ENCODE data around the gene RORC. TPM values are rescaled to one million over a fixed set of nuclear protein-coding genes. Genes with fewer than 3 reads are reported as not detected.

The RORC gene
- polyA plus RNA-seq, 6 donors from 2014 or later: 0.08 TPM; not detected in 5

- no peak overlapping the region for H3K27ac Mint-ChIP-seq
- H3K4me3 Mint-ChIP-seq: no peak overlapping the region
- H3K9me3 Mint-ChIP-seq: no peaks in the 10 kb centered on the region
- H3K27me3 Mint-ChIP-seq: peaks cover 8 to 22% (median 10%) of the 10 kb centered on the region in 3 donors
- DNase-seq (no peak), ATAC-seq (ENCODE audit: low read depth in 2 of 2) (no peak)
- peaks cover 4 to 14% (median 7%) of the 10 kb centered on the region in 3 donors for H3K4me1 Mint-ChIP-seq
- H3K36me3 Mint-ChIP-seq: no peaks in the 10 kb centered on the region
These were observed 14.9 kb downstream of the RORC start for GRCh38 chr1:151816548-151817352.

- no peak overlapping the region for H3K4me3 Mint-ChIP-seq
- no peak for ATAC-seq (ENCODE audit: low read depth in 2 of 2)
These were observed 15.8 kb downstream of the RORC start for GRCh38 chr1:151815716-151816327.

DNA sequence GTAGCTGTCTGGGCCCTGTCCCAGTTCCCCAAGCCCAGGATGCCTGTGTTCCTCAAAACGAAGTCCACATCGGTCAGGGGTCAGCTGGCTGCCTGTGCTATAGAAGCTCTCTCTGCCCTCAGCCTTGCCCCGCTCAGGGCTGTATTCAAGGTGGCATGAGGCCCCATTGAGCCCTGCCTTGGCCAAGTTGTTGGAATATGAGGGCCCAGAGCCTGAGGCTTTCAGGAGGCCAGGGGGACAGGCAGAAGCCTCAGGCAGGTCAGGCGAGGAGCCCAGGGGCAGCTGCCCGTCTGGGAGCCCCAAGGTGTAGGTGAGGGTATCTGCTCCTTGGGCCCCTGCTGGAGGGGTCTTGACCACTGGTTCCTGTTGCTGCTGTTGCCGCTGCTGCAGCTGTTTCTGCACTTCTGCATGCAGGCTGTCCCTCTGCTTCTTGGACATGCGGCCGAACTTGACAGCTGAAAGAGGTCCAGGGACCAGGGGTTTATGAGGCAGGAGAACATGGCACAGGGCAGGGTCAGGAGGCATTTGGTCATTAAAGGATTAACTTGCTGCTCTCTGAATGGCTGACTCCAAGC lies 16.5 kb downstream of the RORC start:
- ATAC-seq (ENCODE audit: low read depth in 2 of 2) (no peak), DNase-seq (no peak)
- no peak overlapping the region for H3K27ac Mint-ChIP-seq
- no peak overlapping the region for H3K4me3 Mint-ChIP-seq
- no peaks in the 10 kb centered on the region for H3K9me3 Mint-ChIP-seq
- H3K36me3 Mint-ChIP-seq: no peaks in the 10 kb centered on the region
- H3K27me3 Mint-ChIP-seq: peaks cover 8 to 22% (median 10%) of the 10 kb centered on the region in 3 donors
- peaks cover 4 to 14% (median 7%) of the 10 kb centered on the region in 3 donors for H3K4me1 Mint-ChIP-seq

More at GRCh38 chr1:151815716-151816327, 15.8 kb downstream of the RORC start:
- DNase-seq: no peak
- Mint-ChIP-seq H3K27me3 (peaks cover 8 to 22% (median 10%) of the 10 kb centered on the region in 3 donors), H3K27ac (peak overlapping the region in 1 of 6 donors; percentile 58), H3K4me1 (peaks cover 4 to 14% (median 7%) of the 10 kb centered on the region in 3 donors), H3K36me3 (no peaks in the 10 kb centered on the region), H3K9me3 (no peaks in the 10 kb centered on the region)

DNA sequence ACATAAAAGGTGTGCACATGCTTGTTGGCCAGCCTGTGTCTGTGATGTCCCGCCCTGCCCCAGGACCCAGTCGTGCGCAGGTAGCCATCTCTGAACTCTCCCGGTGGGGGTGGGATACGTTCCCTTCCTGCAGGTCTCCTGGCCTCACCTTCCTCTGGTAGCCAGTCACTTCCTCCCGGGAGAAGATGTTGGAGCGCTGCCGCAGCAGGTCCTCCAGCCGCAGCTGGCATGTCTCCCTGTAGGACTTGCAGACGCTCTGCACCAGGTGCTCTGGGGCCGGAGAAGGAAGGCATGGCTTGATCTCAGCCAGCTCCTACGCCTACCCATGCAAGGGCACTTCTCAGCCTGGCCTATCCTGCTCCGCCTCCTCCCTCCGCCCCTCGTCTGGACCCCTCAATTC lies 17.2 kb downstream of the RORC start:
- H3K4me3 Mint-ChIP-seq: no peak overlapping the region
- no peaks in the 10 kb centered on the region for H3K9me3 Mint-ChIP-seq
- H3K27me3 Mint-ChIP-seq: peaks cover 8 to 22% (median 10%) of the 10 kb centered on the region in 3 donors
- H3K4me1 Mint-ChIP-seq: peaks cover 4 to 14% (median 7%) of the 10 kb centered on the region in 3 donors
- ATAC-seq (ENCODE audit: low read depth in 2 of 2) (no peak), DNase-seq (no peak)
- H3K36me3 Mint-ChIP-seq: no peaks in the 10 kb centered on the region
- H3K27ac Mint-ChIP-seq: no peak overlapping the region

DNA sequence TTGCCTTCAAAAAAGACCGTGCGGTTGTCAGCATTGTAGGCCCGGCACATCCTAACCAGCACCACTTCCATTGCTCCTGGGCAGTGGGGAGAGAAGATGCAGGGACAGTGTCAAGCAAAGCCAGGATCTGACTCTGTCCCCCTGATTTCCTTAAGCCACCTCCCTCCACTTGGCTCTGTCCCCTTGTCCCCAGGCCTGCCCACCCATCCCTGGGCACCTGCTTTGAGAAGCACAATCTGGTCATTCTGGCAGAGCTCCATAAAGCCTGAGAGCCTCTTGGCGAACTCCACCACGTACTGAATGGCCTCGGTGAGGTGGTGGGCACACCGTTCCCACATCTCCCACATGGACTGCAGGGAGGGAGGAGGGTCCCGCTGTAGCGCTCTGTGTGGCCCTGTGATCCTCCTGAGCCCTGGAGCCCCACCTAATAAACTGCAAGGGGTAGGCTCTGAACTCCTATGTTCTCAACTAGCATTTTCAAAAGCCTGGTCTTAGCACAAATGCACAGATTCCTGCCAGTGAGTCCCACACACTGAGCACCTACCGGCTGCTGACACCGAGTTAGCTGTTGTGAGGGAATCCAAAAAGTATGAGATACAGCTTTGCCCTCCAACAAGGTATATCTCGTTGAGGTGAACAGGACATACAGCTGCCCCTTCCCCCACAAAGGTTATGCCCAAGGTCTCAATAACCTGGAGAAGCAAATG lies 18.2 kb downstream of the RORC start:
- H3K27me3 Mint-ChIP-seq: peaks cover 8 to 22% (median 10%) of the 10 kb centered on the region in 3 donors
- peaks cover 4 to 14% (median 7%) of the 10 kb centered on the region in 3 donors for H3K4me1 Mint-ChIP-seq
- no peak overlapping the region for H3K27ac Mint-ChIP-seq
- no peaks in the 10 kb centered on the region for H3K36me3 Mint-ChIP-seq
- H3K9me3 Mint-ChIP-seq: no peaks in the 10 kb centered on the region
- DNase-seq (no peak), ATAC-seq (ENCODE audit: low read depth in 2 of 2) (no peak)
- H3K4me3 Mint-ChIP-seq: no peak overlapping the region

- H3K36me3 Mint-ChIP-seq: no peaks in the 10 kb centered on the region
- H3K27ac Mint-ChIP-seq: peak overlapping the region in 1 of 6 donors; percentile 68
- H3K9me3 Mint-ChIP-seq: no peaks in the 10 kb centered on the region
- H3K27me3 Mint-ChIP-seq: peaks cover 3 to 19% (median 5%) of the 10 kb centered on the region in 3 donors
- ATAC-seq (ENCODE audit: low read depth in 2 of 2): no peak
- peaks cover 7 to 14% (median 11%) of the 10 kb centered on the region in 3 donors for H3K4me1 Mint-ChIP-seq
- no peak overlapping the region for H3K4me3 Mint-ChIP-seq
- DNase-seq: no peak
These were observed 20.4 kb downstream of the RORC start for GRCh38 chr1:151811181-151811580.

- no peaks in the 10 kb centered on the region for H3K36me3 Mint-ChIP-seq
- H3K4me3 Mint-ChIP-seq: no peak overlapping the region
- ATAC-seq (ENCODE audit: low read depth in 2 of 2) (no peak), DNase-seq (no peak)
- H3K27ac Mint-ChIP-seq: no peak overlapping the region
- no peaks in the 10 kb centered on the region for H3K9me3 Mint-ChIP-seq
- H3K27me3 Mint-ChIP-seq: peaks cover 0 to 13% (median 5%) of the 10 kb centered on the region in 3 donors
- peaks cover 5 to 7% (median 6%) of the 10 kb centered on the region in 3 donors for H3K4me1 Mint-ChIP-seq
These were observed 21.5 kb downstream of the RORC start for GRCh38 chr1:151809985-151810556.

DNA sequence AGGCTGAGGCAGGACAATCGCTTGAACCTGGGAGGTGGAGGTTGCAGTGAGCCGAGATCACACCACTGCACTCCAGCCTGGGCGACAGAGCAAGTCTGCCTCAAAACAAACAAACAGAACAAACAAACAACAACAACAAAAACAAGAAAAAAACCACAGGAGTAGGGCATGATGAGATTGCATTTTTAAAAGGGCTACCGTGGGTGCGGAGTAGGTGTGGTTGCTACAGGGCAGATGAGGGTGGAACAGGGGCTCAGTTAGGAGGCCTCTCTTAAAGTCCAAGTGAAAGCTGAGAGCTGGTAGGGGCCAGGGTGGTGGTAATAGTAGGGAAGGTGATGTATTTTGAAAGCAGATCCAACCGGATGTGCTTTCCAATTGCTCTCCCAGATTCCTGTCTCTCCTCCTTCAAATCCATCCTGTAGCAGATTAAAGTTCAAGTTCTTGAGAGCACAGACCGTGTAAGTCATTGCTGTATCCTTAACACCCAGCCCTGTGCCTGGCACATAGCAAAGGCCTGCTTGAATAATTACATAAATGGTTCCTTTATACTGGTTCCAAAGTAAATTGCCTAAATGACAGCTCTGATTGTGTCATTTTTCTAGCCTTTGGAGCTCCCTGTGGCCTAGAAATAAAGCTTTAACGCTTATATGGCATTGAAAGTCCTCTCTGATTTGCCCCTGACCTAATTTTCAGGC lies 22.2 kb downstream of the RORC start:
- DNase-seq: no peak
- Mint-ChIP-seq H3K9me3 (no peaks in the 10 kb centered on the region), H3K4me1 (peaks cover 6 to 11% (median 10%) of the 10 kb centered on the region in 3 donors), H3K4me3 (no peak overlapping the region), H3K27ac (no peak overlapping the region), H3K27me3 (peaks cover 0 to 7% (median 0%) of the 10 kb centered on the region in 3 donors), H3K36me3 (no peaks in the 10 kb centered on the region)
- no peak for ATAC-seq (ENCODE audit: low read depth in 2 of 2)

- Mint-ChIP-seq H3K4me3 (no peak overlapping the region), H3K36me3 (no peaks in the 10 kb centered on the region), H3K9me3 (no peaks in the 10 kb centered on the region), H3K27ac (no peak overlapping the region), H3K27me3 (peaks cover 9 to 13% (median 10%) of the 10 kb centered on the region in 3 donors), H3K4me1 (peaks cover 17 to 20% (median 17%) of the 10 kb centered on the region in 3 donors)
- ATAC-seq (ENCODE audit: low read depth in 2 of 2) (no peak), DNase-seq (no peak)
These were observed 23.8 kb downstream of the RORC start for GRCh38 chr1:151807766-151808165.

DNA sequence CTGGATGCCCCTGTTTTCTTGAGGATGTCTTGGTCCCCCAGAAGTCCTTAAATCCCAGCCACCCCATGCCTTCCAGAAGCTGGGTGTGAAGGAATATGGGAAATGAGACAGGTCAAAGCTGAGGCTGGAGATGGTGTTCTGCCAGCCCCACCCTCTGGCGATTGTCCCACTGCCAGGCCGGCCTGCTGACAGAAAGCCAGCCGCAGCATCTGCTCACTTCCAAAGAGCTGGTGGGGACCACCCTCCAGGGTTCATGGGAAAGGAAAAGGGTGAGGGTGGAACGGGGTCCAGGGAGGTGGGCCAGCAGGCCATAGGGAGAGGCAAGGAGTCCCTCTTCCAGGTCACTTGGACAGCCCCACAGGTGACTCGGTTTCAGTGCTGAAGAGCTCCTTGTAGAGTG lies 24.5 kb downstream of the RORC start:
- Mint-ChIP-seq H3K9me3 (no peaks in the 10 kb centered on the region), H3K36me3 (no peaks in the 10 kb centered on the region), H3K4me1 (peaks cover 17 to 20% (median 17%) of the 10 kb centered on the region in 3 donors), H3K27ac (no peak overlapping the region), H3K27me3 (peaks cover 9 to 15% (median 14%) of the 10 kb centered on the region in 3 donors), H3K4me3 (no peak overlapping the region)
- ATAC-seq (ENCODE audit: low read depth in 2 of 2): no peak
- no peak for DNase-seq

- Mint-ChIP-seq H3K27ac (no peak overlapping the region), H3K36me3 (no peaks in the 10 kb centered on the region), H3K4me1 (peaks cover 17 to 20% (median 17%) of the 10 kb centered on the region in 3 donors), H3K9me3 (no peaks in the 10 kb centered on the region), H3K27me3 (peaks cover 9 to 17% (median 14%) of the 10 kb centered on the region in 3 donors), H3K4me3 (no peak overlapping the region)
- ATAC-seq (ENCODE audit: low read depth in 2 of 2): no peak
- DNase-seq: no peak
These were observed 25.4 kb downstream of the RORC start for GRCh38 chr1:151806170-151806569.

- H3K27ac Mint-ChIP-seq: no peak within 1 kb of the TSS
These were observed 26.4 kb downstream of the RORC start, which contains the start of gene LINGO4 for GRCh38 chr1:151805066-151805820. Gene LINGO4, minus strand, starts transcription at chr1:151805419. Its CDS starts 2,715 bp downstream, at chr1:151802704.

More at GRCh38 chr1:151805066-151805820, 26.4 kb downstream of the RORC start, which contains the start of gene LINGO4:
- Mint-ChIP-seq H3K9me3 (no peaks in the 10 kb centered on the region), H3K4me1 (peaks cover 20 to 24% (median 23%) of the 10 kb centered on the region in 3 donors), H3K36me3 (no peaks in the 10 kb centered on the region), H3K27me3 (peaks cover 13 to 24% (median 21%) of the 10 kb centered on the region in 3 donors), H3K4me3 (no peak within 1 kb of the TSS)
- ATAC-seq (ENCODE audit: low read depth in 2 of 2): no peak
- no peak for DNase-seq
